Stimulated activated CD8-positive, alpha-beta memory T cell treated with anti-CD3 and anti-CD28 coated beads, Interleukin-4, amount 100 ng/mL, for 1 hour (primary cell): ENCODE data around the gene ZBTB21.
"Not testable (repeated sequence)": the region's sequence is repeated elsewhere in the genome, so short reads cannot be mapped to it uniquely, and the experiment has no call there.

ENCODE experiments used
- DNase-seq, 2 donors: peaks; one replicate each; pipeline ENCODE4 v3.0.0-alpha.2; 2020; ENCODE audit warnings: low read depth in 2 of 2, low spot score in 1 of 2

Gene ZBTB21

DNA sequence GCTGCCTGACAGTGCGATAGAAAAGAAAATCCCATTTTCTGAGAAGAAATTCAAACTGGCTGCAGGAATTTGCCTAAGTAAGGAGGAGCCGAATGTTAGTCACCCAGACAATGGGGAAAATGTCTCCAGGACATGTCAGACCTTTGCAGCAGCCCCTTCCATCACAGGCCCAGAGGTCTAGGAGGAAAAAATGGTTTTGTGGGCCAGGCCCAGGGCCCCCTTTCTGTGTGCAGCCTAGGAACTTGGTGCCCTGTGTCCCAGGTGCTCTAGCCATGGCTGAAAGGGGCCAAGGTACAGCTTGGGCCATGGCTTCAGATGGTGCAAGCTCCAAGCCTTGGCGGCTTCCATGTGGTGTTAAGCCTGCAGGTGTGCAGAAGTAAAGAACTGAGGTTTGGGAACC, 14.6 kb downstream of the ZBTB21 start:
- DNase-seq = no peak

DNA sequence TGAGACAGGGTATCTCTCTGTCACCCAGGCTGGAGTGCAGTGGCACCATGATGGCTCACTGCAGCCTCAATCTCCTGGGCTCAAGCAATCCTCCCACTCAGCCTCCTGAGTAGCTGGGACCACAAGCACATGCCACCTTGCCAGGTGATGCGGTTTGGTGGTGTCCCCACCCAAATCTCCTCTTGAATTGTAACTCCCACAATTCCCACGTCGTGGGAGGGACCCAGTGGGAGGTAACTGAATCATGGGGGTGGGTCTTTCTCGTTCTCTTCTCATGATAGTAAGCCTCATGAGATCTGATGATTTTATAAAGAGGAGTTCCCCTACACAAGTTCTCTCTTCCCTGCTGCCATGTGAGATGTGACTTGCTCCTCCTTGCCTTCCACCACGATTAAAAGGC, 15.5 kb downstream of the ZBTB21 start:
- DNase-seq = not testable (repeated sequence)

DNA sequence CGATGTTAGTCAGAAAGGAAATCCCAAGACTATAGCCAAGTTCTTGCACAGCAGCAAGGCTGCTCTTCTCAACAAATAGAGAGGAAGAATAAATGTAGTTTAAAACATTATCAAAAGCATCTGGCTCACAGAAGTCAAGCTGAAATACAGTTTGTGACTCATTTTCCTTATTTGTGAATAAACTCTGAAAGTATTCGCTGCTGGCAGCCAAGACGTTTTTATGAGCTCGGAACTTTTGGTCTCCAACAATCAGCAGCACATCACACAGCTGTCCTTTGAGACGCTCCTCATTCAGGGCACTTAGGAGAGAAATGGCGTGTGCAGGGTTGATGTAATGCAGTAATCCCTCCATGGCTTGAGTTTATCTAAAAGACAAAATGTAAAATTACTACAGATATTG, 16.4 kb downstream of the ZBTB21 start:
- DNase-seq = no peak

DNA sequence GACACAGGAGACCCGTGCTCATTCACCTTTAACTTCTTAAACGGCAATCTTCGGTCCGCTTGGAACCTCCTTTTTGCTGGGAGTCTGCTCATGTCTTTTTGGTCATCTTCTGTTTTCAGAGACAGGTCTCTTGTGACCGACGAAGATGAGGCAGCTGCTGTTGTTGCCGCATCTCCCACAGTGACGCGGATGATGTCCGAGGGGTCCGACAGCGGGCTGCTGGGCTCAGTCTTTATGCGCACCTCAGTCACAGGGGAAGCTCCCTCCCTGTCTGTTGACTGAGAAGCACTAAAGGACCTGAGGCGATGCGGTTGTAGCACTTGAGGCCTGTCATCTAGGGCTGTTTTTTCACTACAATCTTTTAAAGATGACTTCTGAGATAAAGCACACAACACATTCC, 17.6 kb downstream of the ZBTB21 start:
- no peak for DNase-seq

DNA sequence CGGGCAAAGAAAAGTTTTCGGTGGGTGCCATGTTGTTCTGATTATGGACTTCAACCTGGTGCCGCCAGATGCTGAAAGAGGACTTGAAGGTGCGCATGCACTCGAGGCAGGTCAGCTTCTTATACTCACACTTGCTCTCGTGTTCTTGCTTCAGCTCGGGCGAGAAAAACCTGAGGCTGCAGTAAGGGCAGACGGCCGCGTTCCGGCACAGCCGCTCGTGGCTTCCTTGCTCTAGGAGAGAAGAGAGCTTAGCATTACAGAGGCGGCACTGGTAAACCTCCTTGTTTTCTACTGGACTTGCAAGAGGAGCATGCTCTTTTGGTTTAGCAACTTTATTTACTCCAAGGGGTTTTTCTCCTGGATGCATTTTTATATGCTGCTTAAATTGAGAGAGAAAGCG, 18.5 kb downstream of the ZBTB21 start:
- no peak for DNase-seq

DNA sequence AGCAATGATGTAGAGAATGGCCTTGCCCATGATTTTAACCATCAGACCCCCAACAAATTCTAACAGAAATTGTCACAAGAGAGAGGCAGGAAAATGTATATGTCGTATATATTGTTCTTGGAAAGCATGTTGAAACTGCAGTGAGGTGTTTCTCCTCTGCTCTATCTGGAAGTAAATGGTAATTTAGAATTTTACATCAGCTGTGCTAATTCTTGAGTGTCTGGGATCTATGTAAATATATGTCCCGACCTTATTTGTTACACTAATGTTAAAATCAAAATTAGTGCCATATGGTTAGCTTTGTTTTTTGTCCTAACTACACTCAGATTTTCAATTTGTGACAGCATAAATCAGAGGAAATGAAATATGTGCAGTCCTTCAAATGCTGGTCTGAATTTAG, 20.5 kb downstream of the ZBTB21 start:
- DNase-seq = no peak

DNA sequence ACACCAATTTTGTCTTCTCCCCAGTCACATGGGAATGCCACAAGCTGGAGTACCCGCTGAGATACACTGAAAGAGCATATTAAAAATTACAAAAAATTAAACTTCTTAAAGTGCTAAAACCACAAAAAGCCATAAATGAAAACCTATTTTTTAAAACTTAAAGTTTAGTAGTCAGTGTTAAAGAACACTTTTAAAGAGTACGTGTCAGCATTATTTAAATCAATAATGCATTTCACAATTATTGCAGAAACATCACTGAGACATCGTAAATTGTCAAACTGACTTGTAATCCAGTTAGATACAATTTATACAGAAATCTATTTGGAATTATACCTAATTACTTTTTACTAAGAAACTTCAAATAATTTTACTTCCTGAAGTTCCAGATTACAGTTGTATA, 22.9 kb downstream of the ZBTB21 start:
- DNase-seq = no peak

DNA sequence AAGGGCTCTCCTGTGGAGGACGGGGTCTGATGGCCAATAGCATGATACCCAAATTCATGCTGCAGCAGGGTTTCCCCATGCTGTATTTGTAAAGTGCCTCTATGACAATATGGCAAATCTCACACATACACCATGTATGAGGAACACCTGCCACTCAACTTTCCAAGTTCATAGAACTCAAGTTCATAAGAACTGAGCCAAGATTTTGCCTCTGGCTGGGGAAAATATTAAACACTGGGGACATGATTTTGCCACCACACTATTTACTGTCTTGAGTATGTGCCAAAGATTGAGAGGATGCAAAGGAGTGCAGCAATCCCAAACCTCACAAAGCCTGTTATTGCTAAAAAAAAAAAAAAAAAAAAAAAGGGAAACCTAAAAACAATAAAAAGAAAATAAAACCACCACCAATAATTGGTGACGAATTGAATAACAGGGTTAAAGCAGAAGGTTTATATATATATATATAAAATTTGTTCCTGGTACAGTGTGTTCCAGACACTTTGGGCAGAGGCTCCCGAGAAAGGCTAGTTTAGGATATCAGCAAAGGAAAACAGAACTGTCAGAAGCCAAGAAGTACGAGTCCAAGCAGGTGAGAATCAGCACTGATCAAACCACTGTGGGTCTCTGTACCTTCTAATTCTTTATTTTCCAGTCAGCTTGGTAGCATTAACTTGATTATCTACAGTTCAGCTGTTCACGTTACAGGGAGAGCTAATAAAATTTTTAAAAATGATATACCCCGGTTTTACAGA, 24.3 kb downstream of the ZBTB21 start:
- DNase-seq = no peak

DNA sequence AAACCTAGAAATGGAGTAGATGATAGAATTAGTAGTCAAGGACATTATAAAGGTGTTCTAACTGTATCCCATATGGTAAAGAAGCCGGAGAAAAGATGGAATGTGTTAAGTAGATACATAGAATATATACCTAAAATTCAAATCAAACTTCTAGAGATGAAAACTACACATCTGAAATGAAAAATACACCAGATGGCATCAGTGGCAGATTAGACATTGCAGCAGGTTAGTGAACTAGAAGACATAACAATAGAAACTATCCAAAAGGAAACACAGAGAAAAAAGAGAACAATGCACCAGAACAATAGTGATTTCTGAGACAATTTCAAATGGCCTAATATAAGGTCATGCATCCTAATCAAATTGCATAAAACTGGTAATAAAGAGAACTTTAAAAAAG, 26.9 kb downstream of the ZBTB21 start:
- DNase-seq = no peak

DNA sequence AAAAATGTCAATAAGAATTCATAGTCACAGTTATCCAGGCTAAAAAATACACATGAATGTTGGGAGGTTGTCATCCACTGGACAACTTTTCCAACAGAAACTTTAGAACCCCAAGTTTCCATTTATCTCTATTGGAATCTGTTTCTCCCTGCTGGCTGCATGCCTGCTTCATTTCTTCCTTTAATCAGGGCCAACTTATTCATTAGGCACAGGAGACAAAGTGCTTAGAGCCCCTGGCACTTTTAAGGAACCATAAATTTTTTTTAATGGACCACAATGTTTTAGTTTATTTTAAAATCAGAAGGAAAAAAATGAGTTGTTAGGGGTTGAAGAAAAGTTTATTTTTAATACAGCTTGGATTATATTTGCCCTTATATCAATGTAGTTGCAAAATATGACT, 29.6 kb downstream of the ZBTB21 start:
- DNase-seq = no peak

DNA sequence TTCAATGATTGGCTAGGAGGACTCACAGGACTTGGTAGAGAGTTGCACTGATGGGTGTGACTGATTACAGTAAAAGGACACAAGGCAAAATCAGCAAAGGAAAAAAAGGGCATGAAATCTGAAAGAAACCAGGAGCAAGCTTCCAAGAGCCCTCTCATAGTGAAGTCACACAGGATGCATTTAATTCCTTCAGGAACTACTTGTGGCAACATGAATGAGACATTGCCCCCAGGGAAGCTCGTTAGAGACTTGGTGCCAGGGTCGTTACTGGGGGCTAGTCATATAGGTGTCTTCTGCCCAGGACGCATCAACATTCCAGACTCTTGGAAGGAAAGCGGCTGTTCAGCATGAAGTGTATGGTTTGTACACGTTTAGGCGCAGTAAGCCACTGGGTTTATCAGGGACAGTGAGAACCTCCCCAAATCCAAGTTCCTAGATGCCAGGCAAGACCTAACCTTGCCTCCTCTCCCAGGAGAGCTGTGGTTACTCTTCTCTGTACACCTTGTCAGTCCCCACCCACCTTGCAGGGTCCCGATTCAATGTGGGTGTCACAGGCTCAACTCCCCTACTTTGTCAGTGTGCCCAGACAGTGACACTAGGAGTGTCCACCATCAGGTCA, 30.3 kb downstream of the ZBTB21 start:
- DNase-seq = no peak

DNA sequence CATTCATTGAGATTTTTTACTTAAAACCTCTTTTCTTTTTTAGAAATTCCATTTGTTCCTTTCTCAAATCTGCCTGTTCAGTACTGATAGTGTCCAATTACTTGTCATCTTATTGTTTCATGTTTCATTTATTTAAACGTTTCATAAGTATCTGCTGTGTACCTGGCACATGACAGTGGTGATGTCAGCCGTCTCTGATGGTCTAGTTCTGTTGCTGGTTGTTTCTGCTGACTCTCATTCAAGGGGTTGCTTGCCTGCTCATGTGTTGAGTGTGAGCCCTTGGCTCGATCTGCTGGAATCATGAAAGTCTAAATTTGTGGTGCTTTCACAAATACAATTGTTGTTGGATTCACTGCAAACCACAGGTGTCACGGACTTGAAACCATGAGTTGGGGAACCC, 30.8 kb downstream of the ZBTB21 start:
- DNase-seq = no peak

DNA sequence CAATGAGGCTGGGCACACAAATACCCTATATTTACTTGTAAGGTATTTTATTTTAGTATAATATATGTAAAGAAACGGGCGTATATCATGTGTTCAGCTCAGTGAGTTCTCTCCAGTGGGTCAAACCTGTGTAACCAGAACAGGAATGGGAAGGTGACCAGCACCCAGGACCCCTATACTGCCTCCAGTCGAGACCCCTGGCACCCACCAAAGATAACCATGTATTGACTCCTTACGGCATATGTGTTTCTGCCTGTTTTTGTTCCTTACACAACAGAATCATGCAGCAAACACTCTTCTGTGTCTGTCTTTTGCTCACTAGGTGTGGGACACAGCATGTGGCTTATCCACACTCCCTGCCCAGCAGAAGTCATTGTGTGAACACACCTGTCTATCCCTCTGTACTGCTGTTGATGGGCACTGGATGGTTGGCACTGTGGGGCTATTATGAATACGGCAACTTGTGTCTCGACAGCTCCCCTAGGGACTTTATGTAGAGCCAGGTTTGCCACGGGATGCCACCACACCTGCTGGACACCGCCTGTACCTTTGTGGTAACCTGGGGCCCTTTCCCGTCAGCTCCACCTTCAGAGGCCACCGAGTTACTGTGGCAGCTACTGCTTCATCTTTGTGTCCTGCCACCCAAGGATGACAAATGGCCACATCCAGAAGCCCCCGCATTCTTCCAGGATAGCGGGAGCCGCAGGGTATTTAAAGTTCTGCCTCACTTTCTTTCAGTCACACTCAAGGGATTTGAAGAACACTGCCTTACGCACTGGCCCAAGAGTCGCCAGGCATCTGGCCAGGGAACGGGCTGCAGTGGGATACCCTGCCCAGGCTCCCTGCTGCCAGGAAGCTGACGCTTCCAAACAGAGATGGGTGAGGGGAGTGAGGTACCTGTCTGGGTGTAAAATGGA, 32.9 kb downstream of the ZBTB21 start:
- no peak for DNase-seq

DNA sequence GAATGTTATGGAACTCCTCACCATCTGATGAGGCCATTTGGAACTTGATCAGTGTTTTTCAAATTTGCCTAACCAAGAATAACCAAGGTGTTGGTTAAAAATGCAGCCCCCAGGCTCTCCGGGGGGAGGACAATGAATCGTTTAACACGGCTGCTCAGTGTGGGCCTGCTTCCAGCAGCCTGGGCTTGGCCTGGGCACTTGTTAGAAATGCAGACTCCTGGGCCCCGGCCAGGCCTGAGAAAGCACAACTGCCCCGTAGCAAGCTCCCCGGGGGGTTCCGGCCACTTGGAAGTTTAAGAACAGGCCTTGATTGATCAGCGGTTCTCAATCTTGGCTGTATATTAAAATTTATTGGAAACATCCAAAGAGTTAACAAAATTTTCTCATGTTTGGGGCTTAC, 33.5 kb downstream of the ZBTB21 start:
- no peak for DNase-seq

DNA sequence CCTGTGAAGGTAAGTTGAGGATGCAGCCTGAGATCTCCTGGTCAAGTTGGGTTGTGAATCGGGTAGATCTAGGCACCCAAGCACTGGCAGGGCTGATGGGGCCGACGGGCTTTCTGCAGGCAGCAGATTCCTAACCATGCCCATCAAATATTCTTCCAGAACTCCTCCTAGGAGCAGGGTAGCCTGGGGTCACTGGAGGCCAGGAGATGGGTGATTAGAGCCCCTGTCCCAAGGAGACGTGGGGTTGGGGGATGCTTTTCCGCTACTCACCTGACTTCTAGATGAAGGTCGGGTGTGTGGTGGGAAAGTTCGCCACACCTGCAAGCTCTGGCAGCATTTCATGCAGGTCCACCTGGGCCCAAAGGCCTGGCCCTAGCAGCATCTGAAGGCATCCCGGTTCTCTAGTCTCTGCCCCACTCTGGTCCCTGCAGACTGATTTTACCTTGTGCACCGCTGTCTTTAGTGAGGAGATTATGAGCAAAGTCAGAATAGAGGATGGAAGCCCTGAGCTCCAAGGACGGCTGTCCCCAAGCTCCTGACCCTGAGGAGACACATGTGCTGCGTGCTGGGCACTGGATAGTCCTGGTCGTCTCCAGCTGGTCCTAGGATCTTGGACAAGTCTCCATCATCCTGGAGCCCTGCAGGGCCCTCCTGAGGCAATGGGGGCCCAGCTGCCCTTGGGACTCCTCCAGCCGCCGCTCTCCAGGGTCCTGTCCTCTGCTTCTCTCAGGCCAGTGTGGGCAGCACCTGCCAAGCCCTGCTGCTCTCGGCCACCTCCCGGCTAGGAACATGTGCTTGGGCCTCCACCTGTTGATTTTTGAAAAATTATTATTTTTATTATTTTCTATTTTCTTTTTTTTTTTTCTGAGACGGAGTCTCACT, 34.5 kb downstream of the ZBTB21 start:
- no peak for DNase-seq

DNA sequence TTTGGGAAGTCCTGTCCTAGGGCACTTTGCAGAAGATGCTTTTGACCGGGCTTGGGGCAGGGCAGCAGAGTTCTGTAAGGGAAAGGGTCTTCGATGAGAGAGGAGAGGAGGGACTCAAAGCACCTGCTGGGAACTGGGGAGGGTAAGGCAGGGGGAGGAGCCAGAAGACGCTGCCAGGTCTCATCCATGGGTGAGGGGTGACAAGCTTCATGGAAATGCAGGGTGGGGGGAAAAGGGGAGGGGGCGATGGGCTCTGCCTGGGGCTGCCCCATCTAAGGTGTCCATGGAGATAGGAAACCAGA, 35.5 kb downstream of the ZBTB21 start:
- DNase-seq = no peak

DNA sequence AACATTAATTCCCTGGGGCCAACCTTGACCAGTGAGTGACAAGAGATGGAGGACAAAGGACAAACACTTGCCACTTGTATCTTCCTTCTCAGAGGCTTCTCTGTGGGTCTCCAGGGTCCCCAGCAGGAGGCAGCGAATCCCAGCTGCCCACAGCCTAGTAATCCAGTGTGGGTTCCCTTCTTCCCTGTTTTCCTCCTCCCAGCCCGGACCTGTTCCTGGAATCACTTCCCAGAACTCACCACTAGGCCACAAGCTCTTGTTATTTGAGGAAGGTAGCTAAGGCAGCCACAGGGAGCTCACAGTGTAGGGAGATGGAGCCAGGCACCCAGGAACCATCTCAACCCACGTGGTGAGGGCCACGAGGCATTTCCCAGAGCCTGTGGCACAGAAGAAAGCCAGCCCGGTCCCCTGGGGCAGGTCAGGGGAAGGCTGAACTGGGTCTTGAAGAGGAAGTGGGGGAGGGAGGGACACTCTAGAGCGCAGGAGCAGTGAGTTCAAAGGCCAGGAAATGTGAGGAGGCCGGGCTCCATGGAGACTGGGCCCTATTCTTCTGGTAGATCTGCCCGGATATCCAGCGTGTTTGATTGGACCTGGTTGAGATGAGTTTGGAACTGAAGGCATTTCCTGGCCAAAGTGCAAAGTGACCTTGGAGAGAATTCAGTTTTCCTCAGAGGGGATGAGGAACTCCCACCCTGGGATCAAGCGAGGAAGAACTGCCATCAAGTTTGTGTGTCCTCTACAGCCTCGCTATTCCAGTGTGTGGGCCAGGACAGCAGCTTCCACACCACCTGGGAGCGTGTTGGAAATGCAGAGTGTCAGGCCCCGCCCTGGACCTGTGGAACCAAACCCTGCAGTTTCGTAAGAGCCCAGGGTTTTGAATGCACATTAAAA, 36.1 kb downstream of the ZBTB21 start:
- DNase-seq = no peak

DNA sequence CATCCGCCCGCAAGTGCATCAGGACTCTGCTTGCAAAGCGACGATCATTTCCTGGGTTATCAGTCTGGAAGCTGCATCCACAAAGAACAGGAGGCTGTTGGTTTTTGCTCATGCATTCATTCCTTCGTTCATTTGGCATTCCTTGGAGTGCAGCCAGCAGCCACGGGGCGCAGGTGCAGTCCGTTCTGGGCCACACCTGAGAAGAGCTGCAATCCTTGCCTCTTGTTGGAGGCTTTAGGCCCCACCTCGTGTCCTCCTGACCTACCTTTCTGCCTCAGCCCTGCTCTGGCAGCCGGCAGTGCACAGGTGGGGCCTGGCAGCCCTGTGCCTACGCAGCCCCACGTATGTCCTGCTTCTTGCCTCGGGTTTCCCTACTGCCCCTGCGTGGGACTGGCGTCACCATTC, 36.7 kb downstream of the ZBTB21 start:
- DNase-seq = no peak

DNA sequence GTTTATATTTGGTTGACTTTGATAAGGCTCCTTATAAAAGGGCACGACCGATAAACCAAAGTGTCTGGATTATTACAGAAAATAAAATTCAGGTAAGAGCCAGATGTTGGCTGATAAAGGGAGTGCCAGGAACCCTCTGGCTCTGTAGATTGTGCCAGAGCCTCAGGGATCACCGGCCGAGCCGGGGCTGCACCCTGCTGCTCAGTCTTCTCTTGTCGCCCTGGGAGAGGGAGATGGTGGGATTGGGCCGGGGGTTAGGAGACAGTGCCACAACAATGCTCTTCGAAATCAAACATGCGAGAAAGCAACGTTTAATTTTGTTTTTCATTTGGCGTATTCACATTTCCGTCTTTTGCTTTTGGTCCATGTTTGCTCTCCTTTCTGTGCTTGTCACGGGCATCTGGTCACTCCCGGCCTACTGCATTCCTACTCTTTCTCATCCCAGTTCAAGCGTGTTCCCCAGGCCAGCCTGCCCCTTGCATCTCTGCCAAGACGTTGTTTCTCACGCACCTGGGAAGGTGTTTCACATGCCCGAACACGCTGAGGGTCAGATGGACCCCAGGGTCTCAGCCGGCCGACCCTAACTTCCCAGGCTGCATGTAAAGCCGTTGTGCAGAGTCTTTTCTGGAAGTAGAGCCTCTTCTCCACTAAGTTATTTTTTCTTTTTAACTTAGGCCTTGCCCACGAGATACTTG, 37.5 kb downstream of the ZBTB21 start:
- no peak for DNase-seq

DNA sequence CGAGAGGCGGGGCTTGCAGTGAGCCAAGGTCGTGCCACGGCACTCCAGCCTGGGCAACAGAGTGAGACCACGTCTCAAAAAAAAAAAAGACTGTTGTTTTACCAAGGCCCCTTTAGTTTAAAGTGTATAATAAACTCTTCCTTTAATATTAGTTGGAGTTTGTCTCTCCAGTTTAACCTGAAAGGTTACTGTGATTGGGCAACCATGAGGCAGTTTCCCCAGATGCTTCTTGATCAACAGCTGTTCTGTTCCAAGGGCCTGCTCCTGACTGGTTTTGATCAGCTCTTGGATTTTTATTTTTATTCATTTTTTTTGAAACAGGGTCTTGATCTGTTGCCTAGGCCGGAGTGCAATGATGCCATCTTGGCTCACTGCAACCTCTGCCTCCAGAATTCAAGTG, 38.3 kb downstream of the ZBTB21 start:
- no peak for DNase-seq
